Measurements from ENCODE around the gene BAG5. TPM values are rescaled to one million over a fixed set of nuclear protein-coding genes. Genes with fewer than 3 reads are reported as not detected.
A peak's percentile ranks its signal among the peaks of the same experiment; 100 is the strongest.

BAG5 gene
- total and polyA plus RNA-seq, 11 donors: 4.8 to 22.8 (median 17.0) TPM

DNA sequence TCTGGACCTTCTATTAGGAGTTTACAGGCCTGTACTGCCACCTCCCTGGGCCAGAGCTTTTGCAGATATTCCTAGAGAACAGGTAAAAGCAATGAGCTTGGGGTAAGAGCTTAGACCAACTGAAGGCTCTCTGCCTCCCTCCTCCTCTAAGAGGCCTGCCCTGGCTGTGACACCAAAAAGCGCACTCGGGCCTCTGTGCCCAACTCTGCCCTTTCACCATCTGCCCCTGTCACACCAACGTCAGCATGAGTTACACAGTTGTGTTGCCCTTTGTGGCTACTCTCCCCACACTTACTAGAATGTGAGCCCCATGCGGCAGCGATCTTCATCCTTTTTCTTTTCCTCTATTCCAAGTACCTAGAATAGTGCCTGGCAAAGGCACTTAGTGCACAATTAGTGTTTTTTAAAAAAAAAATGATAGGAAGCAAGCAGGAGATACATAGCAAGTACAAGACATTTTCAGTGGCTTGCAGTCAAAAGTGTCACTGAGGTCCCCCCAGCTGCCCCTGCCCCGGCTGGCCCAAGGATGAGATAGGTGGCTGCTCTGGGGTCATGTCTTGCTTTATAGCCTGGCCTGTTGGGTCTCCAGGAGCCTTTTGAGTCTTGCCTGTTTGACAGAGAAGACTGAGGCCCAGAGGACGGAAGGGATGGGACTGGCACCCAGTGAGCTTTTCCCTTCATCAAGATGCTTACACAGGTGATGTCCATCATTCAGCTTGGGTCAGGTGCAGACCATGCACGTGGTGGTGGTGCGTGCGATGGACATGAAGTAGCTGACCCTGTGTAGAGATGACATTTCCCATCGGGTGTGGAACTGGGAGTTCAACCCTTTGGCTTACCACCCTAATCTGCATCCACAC is 52.4 kb downstream of the BAG5 start:
- peak in 1 of 5 donors; percentile 33 for DNase-seq
- peaks cover 0 to 26% (median 9%) of the 10 kb centered on the region in 12 donors for H3K4me1 ChIP-seq
- peaks cover 0 to 65% (median 48%) of the 10 kb centered on the region in 9 donors for H3K36me3 ChIP-seq

GRCh38 chr14:103508521-103509329 is 53.7 kb downstream of the BAG5 start:
- no peak overlapping the region for H3K4me3 ChIP-seq
- no peak for ATAC-seq
- peaks cover 0 to 78% (median 62%) of the 10 kb centered on the region in 9 donors for H3K36me3 ChIP-seq
- H3K27ac ChIP-seq: no peak overlapping the region
- intact Hi-C loops (cut with DNase I): no loop called here
- no peaks in the 10 kb centered on the region for H3K27me3 ChIP-seq
- no peak for DNase-seq
- WGBS, 4 donors: 81 to 87% (median 86%) methylated on average over 16 of the region's 16 CpGs
- peaks cover 0 to 21% (median 9%) of the 10 kb centered on the region in 12 donors for H3K4me1 ChIP-seq
- TF ChIP-seq CTCF (IDR thresholded peaks at IDR 0.05): no peak
- TF ChIP-seq POLR2A (IDR thresholded peaks at IDR 0.05): no peak
- H3K9me3 ChIP-seq: no peaks in the 10 kb centered on the region

More for the DNA sequence above, 52.4 kb downstream of the BAG5 start:
- Histone ChIP-seq H3K4me3 (no peak overlapping the region), H3K9me3 (no peaks in the 10 kb centered on the region), H3K27ac (no peak overlapping the region), H3K27me3 (no peaks in the 10 kb centered on the region)
- no peak for ATAC-seq
- intact Hi-C loops (cut with DNase I): no loop called here
- WGBS, 4 donors: 90 to 94% (median 92%) methylated on average over 10 to 11 of the region's 11 CpGs
- TF ChIP-seq CTCF (IDR thresholded peaks at IDR 0.05) (no peak), POLR2A (IDR thresholded peaks at IDR 0.05) (no peak)

DNA sequence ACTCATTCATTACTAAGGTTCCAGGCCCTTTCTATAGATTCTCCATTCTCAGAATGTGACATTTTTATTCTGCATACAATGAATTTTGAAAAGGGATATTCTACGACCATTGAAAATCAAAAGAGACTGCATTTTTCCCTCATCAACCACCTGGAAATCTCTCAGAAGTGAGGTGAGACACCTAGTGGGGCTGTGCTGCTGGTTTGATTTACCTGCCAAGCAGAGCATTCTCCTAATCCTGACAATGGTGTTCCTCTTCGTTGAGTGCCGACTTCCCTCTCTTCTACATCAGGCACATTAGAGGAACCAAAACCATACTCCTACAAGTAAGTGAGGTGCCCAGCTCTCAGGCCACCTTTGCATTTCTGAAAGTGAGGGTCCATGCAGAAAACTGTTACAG is 54.7 kb downstream of the BAG5 start:
- DNase-seq (no peak), ATAC-seq (no peak)
- intact Hi-C loops (cut with DNase I): no loop called here
- Histone ChIP-seq H3K4me1 (peaks cover 0 to 12% (median 4%) of the 10 kb centered on the region in 12 donors), H3K9me3 (no peaks in the 10 kb centered on the region), H3K27me3 (no peaks in the 10 kb centered on the region), H3K4me3 (no peak overlapping the region), H3K36me3 (peaks cover 2 to 84% (median 72%) of the 10 kb centered on the region in 9 donors), H3K27ac (no peak overlapping the region)
- WGBS, 4 donors: 79 to 86% (median 82%) methylated on average over 3 of the region's 3 CpGs
- TF ChIP-seq POLR2A (IDR thresholded peaks at IDR 0.05) (no peak), CTCF (IDR thresholded peaks at IDR 0.05) (no peak)

Other genes starting within 250 kb of the BAG5 start
- 100 to 1,000 TPM; 200 to 304 (median 255) TPM for gene EIF5, start 228.4 kb downstream of the BAG5 start, total RNA-seq
- gene EIF5, start 228.4 kb downstream of the BAG5 start, polyA plus RNA-seq: 100 to 1,000 TPM in 1 of 2 donors, 10 to 100 TPM in 1; 38.1 to 300 TPM
- gene MARK3, start 177.2 kb downstream of the BAG5 start, total RNA-seq: 100 to 1,000 TPM in 5 of 9 donors, 10 to 100 TPM in 4; 54.0 to 156 (median 111) TPM
- gene MARK3, start 177.2 kb downstream of the BAG5 start, polyA plus RNA-seq: 100 to 1,000 TPM in 1 of 2 donors, 10 to 100 TPM in 1; 76.0 to 119 TPM
- 1,000 to 10,000 TPM in 2 of 9 donors, 100 to 1,000 TPM in 7; 203 to 1,105 (median 462) TPM for gene CKB, start 39.8 kb downstream of the BAG5 start, total RNA-seq
- 1,000 to 10,000 TPM in 1 of 2 donors, 100 to 1,000 TPM in 1; 529 to 1,103 TPM for gene CKB, start 39.8 kb downstream of the BAG5 start, polyA plus RNA-seq
- 1 to 10 TPM; 3.2 to 7.1 (median 5.1) TPM for gene TRMT61A, start 33.5 kb downstream of the BAG5 start, total RNA-seq
- 10 to 100 TPM in 1 of 2 donors, 1 to 10 TPM in 1; 5.8 to 15.9 TPM for gene TRMT61A, start 33.5 kb downstream of the BAG5 start, polyA plus RNA-seq
- 10 to 100 TPM; 30.6 to 66.5 (median 41.9) TPM for gene COA8, start 303 bp upstream of the BAG5 start, total RNA-seq
- gene COA8, start 303 bp upstream of the BAG5 start, polyA plus RNA-seq: 100 to 1,000 TPM in 1 of 2 donors, 10 to 100 TPM in 1; 47.5 to 109 TPM
- gene KLC1, start 66.6 kb upstream of the BAG5 start, total RNA-seq: 100 to 1,000 TPM; 127 to 241 (median 150) TPM
- 100 to 1,000 TPM; 162 to 171 TPM for gene KLC1, start 66.6 kb upstream of the BAG5 start, polyA plus RNA-seq
- gene XRCC3, start 152.8 kb upstream of the BAG5 start, total RNA-seq: 1 to 10 TPM; 1.9 to 8.7 (median 3.1) TPM
- gene XRCC3, start 152.8 kb upstream of the BAG5 start, polyA plus RNA-seq: 1 to 10 TPM; 1.9 to 2.6 TPM
- gene ZFYVE21, start 153.2 kb upstream of the BAG5 start, total RNA-seq: 10 to 100 TPM; 44.1 to 79.4 (median 52.5) TPM
- 10 to 100 TPM; 48.8 to 86.1 TPM for gene ZFYVE21, start 153.2 kb upstream of the BAG5 start, polyA plus RNA-seq

Measured in heart left ventricle (tissue), 16 donors.